Coronary artery (tissue), 2 donors: ENCODE results near the gene GPD1.

Experiments used
- DNase-seq: peaks from one replicate; pipeline ENCODE4 v3.0.0-alpha.2; 2017; ENCODE audit warnings: low spot score
- H3K27ac ChIP-seq, 2 donors: fragments of 200-600 bp; sonication (generic); one replicate each; pipeline ENCODE4 v1.5.1; 2016 to 2019
- H3K4me3 ChIP-seq: fragments of 200-600 bp; sonication (generic); 2 replicates; pipeline ENCODE4 v1.5.1; 2016; ENCODE audit warnings: mild to moderate bottlenecking, moderate library complexity
- TF ChIP-seq, protein P1 (sequence below): fragments of 200-600 bp; sonication (generic); IDR thresholded peaks from one replicate; pipeline ENCODE4 v1.5.1; 2019; ENCODE audit warnings: antibody characterized with exemption

GPD1 gene

GRCh38 chr12:50074936-50075807 lies 28.6 kb upstream of the GPD1 start:
- peak; percentile 84 for DNase-seq
- no peak overlapping the region for H3K27ac ChIP-seq
- no peak overlapping the region for H3K4me3 ChIP-seq
- TF ChIP-seq, protein P1, sequence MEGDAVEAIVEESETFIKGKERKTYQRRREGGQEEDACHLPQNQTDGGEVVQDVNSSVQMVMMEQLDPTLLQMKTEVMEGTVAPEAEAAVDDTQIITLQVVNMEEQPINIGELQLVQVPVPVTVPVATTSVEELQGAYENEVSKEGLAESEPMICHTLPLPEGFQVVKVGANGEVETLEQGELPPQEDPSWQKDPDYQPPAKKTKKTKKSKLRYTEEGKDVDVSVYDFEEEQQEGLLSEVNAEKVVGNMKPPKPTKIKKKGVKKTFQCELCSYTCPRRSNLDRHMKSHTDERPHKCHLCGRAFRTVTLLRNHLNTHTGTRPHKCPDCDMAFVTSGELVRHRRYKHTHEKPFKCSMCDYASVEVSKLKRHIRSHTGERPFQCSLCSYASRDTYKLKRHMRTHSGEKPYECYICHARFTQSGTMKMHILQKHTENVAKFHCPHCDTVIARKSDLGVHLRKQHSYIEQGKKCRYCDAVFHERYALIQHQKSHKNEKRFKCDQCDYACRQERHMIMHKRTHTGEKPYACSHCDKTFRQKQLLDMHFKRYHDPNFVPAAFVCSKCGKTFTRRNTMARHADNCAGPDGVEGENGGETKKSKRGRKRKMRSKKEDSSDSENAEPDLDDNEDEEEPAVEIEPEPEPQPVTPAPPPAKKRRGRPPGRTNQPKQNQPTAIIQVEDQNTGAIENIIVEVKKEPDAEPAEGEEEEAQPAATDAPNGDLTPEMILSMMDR = peak; percentile 82

DNA sequence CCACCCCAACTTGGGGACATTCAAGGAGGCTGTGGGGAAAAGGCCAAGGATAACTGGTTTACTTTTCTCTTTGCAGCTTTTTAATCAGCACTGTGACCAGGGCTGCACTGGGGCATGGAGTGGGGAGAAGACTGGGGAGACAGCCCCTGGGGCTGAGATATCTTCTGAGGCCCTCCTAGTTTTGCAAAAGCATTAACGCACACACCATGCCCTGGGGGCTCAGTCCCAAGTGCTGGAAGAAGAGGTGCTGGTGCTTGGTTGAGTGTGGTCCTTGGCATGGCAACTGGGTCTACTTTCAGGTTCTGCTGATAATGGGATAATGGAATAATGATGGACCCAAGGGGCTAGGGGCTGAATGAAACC lies 28.0 kb upstream of the GPD1 start:
- H3K27ac ChIP-seq = no peak overlapping the region
- TF ChIP-seq, protein P1 = no peak
- no peak overlapping the region for H3K4me3 ChIP-seq
- DNase-seq = no peak

GRCh38 chr12:50077099-50077498 lies 26.7 kb upstream of the GPD1 start:
- Histone ChIP-seq H3K4me3 (no peak overlapping the region), H3K27ac (no peak overlapping the region)
- DNase-seq = no peak
- TF ChIP-seq, protein P1 = no peak

DNA sequence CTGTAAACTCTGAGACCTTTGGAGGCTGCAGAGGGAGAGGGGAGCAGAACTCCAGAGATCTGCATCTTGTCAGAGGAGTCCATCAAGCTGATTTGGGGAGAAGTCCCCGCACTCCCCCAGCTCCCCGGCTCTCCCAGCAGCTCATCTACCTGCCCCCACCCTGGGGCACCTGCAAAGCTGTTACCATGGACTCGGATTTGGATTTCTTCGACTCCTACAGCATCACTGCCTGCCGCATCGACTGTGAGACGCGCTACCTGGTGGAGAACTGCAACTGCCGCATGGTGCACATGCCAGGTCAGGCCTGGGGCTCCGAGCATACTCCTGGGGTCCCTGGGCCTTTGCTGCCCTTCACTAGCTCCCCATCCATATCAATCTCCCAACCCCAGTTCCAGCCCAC lies 25.5 kb upstream of the GPD1 start:
- TF ChIP-seq, protein P1 = no peak
- H3K27ac ChIP-seq = no peak overlapping the region
- no peak for DNase-seq
- H3K4me3 ChIP-seq = no peak overlapping the region

DNA sequence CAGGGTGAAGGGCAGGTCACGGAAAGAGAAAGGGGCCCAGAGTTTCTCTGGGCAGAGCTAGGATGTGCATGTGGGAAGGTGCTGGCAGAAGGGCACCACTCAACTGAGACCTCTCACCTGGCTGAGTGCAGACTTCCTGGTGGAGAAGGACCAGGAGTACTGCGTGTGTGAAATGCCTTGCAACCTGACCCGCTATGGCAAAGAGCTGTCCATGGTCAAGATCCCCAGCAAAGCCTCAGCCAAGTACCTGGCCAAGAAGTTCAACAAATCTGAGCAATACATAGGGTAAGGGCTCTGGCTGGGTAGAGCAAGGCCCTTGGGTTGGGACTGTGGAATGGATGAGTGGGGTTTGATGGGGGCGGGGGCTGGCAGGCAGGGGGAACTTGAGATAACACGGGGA lies 24.0 kb upstream of the GPD1 start:
- TF ChIP-seq, protein P1 = no peak
- Histone ChIP-seq H3K27ac (no peak overlapping the region), H3K4me3 (no peak overlapping the region)
- DNase-seq = no peak

- Histone ChIP-seq H3K4me3 (no peak overlapping the region), H3K27ac (no peak overlapping the region)
- DNase-seq = no peak
- TF ChIP-seq, protein P1 = no peak
Measured at GRCh38 chr12:50081096-50081808, 22.6 kb upstream of the GPD1 start.

GRCh38 chr12:50082644-50083043 lies 21.2 kb upstream of the GPD1 start:
- Histone ChIP-seq H3K27ac (no peak overlapping the region), H3K4me3 (no peak overlapping the region)
- no peak for DNase-seq
- TF ChIP-seq, protein P1 = no peak
